ENCODE measurements around the gene SEL1L3.

SEL1L3 gene

DNA sequence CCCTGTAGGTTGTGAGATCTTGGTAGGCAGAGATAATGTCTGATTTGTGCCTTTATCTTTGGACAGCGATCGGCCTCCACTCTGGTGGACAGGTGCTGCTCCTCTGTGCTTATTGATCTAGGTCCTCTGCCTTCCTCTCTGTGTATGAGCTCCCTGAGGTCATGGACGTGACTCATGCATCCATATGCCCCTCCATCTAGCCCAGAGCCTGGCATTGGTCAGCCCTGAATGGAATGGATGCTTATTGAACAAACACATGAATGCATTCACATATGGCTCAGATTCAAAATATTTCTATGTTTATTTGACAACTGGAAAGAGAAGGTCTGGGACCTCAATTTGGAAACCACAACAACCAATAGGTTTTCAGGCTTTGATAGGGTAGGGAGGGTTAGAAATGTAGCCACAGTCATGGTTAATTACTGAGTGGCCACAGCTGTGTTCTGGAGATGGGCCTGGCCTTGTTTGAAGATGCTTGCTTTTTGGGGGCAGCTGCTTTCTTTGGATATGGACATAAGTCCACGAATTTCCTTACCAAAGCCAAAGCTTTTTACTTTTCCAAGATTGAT is 76.2 kb downstream of the SEL1L3 start:
- DNase-seq = no peak

DNA sequence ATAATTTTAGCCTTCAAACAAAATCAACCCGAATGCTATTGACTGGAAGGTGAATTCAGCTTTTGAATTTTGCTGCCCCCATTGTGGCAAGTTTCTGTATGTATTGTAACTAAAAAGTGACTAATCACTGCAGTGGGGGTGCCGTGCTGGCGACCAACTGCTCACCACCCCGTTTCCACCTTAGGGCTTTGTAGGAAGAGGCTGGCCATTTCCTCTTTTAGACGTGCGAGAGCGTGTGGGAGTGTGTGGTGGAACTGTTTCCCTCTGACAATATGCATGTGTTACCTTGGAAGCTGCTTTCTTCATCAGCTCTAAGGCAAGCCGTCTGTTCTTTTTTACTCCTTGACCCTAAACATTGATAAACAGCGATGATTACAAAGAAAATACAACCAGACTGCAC is 78.8 kb downstream of the SEL1L3 start:
- no peak for DNase-seq

DNA sequence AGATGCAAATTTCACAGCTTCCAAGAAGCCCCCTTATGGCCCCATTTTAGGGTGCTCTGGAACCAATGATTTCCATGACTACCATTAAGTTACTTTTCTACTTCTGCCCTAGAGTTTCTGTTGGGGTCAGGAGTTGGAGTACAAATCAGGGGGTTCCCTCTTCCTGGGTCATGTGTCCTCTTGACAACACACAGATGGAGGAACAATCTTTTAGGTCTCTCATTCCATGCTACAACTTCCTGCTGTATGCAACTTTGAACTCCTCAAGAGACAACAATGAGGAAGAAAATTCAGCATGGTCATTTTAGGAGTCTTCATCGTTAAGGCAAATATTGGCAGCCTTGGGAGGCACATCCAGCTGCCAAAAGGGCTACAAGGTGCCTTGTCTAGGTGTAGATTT is 79.7 kb downstream of the SEL1L3 start:
- no peak for DNase-seq

DNA sequence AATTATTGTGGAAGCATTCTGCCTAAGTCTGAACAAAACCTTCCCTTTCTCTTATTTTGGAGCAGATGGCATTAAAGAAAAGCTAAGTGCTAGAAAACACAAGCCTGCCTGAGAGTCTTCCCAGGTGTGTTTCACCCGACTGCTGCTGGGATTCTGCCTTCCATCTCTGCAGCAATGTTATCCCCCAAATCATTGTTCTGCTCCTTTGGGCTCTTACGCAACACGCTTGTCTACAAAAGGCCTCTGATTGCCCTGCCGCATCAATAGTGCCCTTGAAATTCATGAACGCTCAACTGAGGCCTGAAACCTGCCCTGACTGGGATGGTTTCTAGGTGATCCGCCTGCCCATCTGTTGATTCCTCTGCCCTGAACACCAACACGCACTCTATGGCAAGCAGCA is 80.3 kb downstream of the SEL1L3 start:
- no peak for DNase-seq

DNA sequence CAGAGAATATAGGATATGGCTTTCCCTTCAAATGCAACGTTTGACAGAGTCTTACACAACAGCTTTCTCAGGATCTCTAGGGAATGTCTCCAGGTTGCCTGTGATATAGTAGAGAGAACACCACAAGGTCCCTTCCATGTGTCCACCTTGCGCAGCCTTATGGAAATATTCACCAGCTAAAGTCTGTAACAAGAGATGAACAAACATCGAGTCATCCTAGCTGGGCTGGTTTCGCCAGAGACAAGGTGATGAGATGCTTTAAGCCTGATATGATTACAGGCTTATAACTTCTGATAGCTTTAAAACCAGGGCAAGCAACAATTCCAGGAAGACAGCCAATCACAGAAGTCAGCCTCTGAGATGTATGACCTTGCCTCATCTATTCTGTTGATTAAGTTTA is 83.8 kb downstream of the SEL1L3 start:
- DNase-seq = no peak

DNA sequence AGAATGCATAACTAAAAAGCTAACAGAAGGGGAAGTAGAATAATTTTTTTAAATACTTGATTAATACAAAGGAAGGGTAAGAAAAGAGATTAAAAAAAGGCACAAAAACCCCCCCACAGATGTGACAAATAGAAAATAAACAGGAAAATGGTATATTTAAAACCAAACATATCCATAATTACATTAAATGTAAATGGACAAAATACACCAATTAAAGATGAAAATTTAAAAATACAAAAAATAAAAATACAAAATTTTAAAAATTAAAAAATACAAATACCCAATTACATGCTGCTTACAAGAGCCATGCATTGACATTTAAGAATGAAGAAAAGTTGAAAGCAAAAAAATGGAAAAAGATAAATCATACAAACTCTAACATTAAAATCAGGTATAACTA is 86.0 kb downstream of the SEL1L3 start:
- DNase-seq = no peak

DNA sequence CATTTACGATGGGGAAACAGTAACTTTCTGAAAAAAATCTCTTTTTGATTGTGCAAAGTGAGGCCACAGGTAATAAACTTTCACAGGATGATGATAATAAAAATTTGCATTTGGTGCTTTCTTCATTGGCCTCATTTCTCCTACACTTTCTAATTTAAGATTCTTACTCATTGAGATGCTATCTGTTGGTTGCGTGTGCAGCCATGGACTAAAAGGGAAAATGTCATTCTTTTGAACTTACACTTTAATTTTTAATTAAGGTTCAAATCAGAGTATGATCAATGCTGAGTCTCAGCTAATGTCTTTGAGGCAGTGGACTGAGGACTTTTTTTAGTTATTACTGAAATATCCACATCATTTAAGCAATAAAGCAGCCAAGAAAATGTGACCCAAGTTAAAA is 87.6 kb downstream of the SEL1L3 start:
- DNase-seq = no peak

DNA sequence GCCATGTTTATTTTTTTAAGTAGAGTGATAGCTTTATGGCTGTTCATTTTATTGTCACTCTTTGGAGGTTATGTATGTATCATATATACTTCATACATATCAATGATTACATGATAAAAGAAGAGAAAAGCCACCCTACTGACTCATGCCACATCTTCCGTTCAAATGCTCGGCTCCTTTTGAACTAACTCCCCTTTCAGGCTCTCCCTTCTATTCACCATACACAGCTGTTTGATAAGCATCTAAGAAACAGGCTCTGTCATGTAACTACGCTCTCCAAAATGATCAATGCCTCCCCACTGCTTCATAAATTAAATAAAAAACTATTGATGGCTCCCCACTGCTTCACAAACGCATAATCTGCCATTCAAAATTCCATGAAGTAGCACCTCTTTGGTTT is 89.4 kb downstream of the SEL1L3 start:
- DNase-seq = no peak

DNA sequence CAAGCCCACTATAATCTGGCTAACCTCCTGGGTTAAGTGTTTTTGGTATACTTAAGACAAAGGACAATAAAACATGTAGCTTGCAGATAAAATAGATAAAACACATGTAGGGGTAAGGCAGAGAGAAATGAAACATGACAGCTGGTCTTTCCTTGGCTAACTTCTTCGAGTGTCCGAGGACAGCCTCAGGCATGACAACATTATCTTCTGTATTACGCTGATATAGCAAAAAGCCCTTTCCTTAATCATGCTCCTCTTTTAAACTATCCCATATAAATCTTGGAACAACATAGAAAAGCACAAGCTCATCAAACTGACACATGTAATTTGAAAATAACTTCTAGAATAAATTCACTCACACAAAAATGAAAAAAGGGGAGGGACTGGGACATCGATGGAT is 91.1 kb downstream of the SEL1L3 start:
- no peak for DNase-seq

DNA sequence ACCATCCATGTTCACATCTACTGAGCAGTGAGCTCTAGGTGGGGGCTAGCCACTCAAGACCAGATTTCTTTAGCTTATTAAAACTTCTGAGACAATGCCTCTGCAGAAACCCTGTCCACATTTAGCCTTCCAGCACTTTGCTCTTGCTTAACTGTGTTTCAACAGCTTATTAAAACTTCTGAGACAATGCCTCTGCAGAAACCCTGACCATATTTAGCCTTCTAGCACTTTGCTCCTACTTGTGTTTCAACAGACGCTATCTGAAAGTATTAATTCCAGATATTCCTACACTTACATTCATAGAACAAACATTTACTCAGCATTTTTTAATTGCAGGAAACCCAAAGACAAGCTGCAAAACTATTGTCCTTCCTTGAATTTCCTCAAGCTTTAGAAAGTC is 91.9 kb downstream of the SEL1L3 start:
- no peak for DNase-seq

DNA sequence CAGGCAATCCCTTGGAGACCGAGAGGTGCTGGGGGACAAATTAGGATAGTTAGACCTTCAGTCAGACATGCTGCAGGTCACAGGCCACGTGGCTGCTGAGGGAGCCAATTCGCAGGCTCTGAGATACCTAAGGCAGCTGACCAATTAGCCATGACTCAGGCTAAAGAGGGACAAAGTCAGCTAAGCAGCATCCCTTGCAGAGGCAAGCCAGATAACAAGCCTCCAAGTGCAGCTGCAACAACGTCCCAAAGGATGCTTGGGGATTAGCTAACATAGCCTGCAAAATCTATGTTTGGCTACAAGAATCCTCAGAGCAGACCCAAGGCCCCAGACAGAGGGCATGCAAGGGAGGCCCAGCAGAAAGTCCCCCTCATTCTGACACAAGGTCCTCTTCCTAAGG is 93.5 kb downstream of the SEL1L3 start:
- DNase-seq = no peak

DNA sequence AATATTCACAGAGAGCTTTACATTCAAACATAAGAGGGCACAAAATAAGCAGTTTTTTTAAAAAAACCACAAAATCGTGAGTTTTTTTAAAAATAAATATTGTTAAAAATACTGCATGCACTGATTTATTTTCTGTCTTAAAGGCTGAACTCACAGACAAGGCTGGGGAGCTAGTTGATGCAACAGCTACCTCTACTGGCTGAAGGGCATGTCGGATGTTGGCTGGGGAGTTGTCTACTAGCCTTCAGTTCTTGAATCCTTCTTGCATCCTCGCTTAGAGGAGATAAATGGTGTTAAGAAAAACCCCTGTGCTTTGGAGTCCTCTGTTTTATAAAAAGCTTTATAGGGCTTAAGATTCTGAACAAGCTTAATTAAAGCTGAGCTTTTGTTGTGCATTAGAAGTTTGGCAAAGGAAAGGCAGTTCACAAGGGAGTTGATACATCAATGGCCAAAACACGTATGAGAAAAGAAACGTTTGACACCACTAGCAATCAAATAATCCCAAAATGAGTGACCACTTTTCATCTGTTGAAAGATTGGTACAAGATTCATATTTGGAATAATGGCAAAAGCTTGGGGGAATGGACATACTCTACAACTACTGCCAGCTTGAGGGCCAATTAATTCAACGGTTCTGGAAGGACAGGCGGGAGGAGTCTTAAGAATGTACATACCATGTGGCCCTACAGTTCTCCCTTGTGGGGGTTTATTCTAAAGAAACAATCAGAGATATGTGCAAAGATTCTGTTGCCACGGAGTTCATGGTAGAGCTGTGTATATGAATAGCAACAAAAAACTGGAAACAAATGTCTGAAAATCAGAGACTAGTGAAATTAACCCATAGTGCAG is 94.7 kb downstream of the SEL1L3 start:
- DNase-seq = peak; percentile 54

DNA sequence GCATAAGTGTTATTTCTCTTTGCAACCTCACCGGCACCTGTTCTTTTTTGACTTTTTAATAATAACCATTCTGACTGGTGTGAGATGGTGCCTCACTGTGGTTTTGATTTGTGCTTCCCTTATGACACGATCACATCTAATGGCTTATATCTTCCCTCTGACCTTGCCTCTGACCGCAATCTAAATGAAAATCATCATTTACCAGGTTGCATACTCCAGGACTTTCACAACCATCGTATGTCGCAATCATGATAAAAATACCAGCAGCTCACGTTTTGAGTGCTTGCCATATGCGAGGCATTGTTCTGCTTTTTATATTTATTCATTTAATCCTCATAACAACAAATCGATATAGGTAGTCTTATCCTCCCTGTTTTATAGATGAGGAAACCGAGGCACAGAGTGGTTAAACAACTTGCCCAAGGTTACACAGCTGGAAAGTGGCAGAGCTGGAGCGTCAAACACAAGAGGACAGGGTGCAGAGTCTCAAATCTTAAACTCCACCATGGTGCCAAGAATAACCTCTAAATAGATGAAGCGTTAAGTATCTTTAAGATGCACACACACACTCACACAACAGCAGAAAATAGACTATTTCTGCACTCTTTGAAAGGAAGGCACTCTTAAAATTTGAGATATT is 102.2 kb downstream of the SEL1L3 start:
- DNase-seq = no peak

DNA sequence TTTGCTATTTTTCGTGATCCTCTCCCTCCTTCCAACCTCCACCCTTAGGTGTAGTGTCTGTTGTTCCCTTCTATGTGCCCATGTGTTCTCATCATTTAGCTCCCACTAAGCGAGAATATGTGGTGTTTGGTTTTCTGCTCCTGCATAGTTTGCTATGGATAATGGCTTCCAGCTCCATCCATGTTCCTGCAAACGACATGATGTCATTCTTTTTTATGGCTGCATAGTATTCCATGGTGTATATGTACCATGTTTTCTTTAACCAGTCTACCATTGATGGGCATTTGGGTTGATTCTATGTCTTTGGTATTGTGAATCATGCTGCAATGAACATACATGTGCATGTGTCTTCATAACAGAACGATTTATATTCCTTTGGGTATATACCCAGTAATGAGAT is 102.7 kb downstream of the SEL1L3 start:
- DNase-seq = no peak

DNA sequence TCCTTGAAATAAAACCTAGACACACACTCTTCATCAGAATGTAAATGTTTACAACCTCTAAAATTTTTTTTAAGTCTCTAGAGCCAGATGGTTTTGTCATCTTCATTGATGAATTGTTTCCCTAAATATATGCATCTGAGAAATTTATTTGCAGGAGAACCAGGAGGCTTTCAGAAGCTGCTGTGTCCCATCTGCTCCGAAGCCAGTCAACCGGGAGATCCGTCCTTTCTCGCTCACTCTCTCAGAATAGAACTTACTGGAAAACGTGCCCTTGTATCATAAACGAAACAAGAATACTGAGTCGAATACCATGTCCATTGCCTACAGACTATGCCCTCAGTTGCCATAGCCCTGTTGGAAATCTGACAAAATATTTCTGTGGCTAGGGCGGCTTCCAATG is 103.7 kb downstream of the SEL1L3 start:
- DNase-seq = no peak

DNA sequence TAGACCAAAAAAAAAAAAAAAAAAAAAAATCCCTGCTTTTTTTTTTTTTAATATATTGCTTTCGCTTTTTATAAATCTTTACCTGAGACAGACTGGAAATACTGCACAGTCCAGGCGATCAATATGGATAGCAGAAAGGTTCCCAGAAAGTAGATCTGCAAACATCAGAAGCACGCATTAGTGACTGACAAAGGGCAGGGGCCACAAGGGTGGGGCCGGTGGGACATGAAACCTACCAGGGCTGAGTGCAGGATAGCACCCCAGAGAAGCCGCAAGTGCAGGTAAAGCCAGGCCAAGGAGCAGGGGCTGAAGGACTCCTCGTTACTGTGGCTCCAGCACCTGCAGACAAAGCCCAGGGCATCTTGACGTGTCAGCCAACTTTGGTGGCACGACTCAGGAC is 105.3 kb downstream of the SEL1L3 start:
- DNase-seq = no peak

DNA sequence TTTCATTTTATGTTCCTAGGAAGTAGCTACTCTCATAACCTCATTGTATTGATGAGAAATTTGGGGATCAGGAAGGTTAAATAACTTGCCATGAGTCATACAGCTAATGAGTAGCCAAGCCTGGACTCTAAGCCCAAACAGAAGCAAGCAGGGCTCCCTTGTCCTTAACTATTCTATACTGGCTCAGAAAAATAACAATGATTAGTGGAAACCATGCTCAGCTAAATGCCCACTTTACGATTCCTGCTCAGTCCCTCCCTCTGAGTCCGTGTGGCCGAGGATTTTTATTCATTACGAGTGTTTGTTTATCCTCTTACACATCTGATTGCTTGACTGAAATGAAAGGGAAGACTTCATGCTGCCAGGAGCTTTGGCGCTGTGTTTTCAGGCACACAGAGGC is 106.3 kb downstream of the SEL1L3 start:
- DNase-seq = no peak

DNA sequence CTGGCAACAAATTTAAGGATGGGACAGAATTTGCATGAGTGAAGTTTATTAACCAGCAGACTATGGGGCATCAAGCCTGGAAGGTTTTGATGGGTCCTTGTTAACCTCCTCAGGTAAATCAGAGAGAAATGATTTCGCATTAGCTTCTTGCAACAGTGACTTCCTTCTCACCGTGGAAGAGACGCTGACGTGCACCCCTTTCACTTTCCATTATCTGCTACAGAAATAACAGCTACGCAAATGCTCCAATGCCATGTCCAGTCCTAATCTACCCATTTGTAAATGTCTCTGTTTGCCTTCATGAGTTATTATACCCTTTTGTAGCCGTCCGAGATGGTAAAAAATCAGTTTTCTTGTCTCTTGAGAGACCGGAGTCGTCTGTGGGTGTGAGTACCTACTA is 106.9 kb downstream of the SEL1L3 start:
- no peak for DNase-seq

DNA sequence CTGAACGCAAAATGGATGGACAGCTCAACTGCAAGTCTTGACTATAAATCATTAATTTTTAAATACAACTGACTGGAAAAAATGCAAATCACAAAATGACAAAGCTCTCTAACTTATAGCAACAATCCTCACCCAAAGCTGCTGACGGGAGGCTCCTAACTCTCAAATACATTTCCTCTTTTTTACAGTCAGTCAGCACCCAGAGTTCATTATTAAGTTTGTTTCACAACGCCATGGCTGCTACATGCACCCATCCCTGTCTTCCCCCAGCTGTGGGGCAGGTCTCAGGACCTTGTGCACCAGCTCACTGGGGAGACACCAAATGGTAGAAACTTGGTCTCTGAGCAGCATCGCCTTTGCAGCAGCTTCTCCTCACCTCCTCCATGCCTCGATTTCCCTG is 109.5 kb downstream of the SEL1L3 start:
- DNase-seq = no peak

DNA sequence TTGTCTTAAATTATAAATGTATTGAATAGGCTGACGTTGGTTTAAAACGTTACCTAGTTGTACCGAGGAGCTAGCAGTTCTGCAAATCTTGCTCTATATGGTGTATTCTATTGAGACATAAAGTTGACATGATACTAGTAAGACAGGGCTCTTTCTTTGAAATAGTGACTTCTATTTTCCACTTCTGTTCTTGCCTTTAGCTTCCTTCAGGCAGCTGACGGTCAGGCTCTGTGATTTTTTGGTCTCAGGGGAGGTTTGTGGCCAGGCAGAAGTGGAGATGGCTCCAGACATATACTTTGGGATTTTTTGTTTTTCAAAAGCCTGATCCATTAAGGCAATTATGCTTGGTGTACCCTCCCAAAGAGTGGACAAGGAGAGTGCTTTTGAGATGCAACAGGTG is 111.9 kb downstream of the SEL1L3 start:
- DNase-seq = no peak

DNA sequence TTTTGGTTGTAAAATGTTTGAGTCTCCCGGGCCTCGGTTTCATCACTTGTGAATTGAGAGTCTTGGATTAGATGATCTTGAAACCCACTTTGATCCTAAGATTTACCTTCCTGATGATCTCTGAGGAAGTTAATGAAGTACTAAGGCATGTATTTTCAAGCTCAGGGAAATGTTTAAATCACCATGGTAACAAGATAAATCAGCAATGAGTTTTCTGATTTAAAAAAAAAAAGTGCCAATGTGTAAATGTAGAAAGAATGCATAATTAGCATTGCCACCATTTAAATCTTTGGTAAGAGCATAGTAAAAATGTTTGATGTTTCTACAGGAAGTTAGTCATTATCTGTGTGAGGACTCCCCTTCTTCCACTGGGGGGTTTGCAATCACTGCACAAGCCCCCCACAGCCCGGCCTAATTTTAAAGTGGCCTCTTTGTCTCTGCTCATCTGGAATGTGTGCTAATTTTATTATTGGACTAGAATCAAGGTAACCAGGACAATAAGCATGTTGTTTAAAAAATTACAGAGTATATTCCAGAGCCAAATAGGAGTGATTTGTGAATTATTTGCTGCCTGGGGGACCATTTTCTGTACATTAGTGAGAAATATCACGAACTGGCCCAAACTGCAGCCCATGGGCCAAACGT is 113.5 kb downstream of the SEL1L3 start:
- peak; percentile 8 for DNase-seq

DNA sequence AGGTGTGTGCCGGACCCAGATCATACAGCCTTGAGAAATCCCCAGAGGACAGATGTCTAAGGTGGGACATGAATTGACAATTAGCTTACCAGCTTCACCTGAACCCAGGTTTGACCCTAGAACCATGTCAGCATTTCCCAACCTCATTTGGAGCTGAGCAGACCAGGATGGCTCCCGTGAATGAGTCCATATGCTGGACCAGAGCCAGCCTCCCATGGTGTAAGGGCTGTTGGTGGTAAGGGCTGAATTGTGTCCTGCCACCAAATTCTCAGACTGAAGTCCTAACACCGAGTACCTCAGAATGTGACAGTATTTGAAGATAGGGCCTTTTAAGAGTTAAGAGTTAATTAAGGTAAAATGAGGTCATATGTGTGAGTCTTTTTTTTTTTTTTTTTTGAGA is 118.8 kb downstream of the SEL1L3 start:
- DNase-seq = no peak

DNA sequence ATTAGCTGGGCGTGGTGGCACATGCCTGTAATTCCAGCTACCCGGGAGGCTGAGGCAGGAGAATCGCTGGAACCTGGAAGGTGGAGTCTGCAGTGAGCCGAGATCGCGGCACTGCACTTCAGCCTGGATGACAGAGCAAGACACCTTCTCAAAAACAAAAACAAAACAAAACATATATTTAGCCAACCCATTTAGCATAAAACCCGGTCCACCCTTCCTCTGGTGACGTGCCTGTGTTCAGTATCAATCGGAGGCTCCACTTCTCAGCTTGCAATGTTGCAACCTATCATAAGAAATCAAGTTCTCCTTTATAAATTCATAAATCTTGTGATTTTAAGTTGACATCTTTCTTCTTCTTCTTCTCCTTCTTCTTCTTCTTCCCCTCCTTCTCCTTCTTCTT is 133.2 kb downstream of the SEL1L3 start:
- DNase-seq = no peak

DNA sequence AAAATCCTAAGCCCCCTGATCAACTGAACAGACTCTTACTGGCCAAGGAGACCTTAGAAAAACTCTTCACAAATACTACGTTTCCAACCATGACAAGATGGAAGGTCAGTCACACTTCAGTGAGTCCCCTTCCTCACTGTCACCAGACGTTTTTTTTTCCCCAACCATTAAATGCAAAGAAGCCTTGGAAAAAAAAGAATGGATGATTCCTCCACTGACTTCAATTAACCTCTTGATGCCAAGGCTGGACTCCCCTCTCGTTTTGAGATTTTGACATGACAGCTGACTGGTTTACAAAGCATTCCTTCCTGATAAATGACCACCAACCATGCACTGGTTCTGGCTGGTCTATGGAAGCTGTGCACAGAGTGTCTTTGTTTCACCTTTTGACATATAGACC is 133.9 kb downstream of the SEL1L3 start:
- no peak for DNase-seq
